Amniotic epithelial cell (primary cell): ENCODE data around the gene BSND.

Source experiments
- DNase-seq: peaks from one replicate; pipeline ENCODE4 v3.0.0-alpha.2; 2010; ENCODE audit warnings: low read depth

The BSND gene

DNA sequence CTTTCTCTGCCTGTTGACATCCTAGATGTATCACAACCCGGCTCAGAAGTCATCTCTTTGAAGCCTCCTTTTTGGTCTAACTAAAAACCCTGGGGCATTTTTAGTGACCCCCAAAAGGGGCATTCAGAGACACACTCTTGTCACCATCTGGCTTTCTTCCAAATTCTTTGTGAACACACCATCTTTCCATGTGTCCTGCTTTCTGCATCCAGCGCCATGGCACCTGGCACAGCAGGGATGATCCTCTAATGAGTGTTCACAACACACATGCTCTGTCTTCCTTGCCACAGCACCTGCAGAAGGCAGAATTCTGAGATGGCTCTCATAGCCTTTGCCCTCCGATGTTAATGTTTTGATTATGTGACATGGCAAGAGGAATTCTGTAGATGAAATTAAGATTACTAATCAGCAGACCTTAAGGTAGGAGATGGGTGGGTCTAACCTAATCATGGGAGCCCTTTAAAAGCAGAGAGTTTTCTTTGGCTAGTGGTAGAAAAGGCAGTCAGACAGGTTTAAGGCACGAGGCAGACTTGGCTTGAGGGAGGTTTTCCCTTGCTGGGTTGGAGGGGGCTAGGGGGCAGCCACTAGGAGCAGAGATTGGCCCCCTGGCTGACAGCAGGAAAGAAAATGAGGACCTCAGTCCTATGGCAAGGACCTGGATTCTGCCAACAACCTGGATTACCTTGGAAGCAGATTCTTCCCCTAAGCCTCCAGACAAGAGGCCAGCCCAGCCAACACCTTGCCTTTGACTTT lies 23.2 kb upstream of the BSND start:
- DNase-seq = no peak

GRCh38 chr1:54976747-54977146 lies 22.0 kb upstream of the BSND start:
- DNase-seq = no peak

- no peak for DNase-seq
Measured at GRCh38 chr1:54977533-54978297, 21.0 kb upstream of the BSND start.

DNA sequence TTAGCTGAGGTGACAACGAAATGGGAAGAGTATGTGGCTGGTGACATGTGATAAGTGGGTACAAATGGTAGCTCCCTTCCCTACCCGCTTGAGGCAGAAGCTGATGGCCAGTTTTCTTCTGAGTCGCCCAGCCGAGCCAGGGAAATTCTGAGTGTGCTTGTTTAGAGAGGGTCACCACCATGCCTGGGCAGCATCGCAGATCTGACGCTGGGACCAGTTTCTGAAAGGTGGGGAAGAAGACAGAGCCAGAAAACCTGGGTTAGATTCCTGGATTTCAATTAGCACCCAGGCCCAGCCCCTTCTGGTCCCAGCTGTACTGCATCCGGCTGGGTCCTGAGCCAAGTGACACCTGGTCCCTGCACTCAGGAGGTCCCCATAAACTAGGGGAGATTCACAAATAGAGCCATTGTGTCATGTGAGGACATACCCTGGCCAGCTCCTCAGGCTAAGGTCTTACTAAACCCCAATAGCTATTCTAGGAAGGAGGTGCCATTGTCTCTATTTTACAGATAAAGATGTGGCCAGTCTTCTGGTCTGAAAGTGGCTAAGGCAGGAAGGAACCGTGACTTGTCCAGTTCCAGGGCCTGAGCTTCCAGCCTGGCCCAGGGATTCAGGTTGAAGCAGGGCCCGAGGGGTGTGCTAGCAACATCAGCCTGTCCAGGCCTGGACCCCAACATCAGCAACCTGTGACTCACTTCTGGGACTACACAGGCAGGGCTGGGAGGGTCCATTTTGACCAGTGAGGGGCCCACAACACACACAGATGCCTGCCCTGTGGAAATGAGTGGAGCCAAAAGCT lies 20.0 kb upstream of the BSND start:
- DNase-seq = no peak

DNA sequence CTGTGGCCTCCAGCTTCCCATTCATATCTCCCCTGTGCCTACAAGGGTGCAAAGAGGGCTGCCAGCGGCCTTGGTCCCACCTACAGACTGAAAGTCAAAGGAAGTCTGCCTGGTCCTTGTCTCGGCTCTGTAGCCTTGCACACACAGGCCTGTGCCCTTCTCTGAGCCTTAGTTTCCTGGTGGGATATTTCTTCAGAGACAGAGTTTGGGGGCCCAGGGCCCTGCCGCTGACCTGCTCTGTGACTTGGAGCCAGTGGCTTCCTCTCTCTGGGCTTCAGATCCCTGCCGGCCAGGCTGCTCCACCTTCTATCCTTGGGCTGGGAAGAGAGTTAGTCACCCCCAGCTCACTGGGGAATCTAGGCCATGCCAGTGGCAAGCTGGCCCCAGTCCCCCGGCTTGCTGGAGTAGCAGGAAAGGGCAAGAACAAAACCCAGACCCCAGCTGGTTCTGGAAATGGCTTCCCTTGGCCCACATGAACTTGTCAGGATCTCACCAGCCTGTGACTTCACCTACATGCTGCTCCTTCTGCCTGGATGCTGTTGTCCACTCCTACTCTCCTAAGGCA lies 19.3 kb upstream of the BSND start:
- DNase-seq = no peak

DNA sequence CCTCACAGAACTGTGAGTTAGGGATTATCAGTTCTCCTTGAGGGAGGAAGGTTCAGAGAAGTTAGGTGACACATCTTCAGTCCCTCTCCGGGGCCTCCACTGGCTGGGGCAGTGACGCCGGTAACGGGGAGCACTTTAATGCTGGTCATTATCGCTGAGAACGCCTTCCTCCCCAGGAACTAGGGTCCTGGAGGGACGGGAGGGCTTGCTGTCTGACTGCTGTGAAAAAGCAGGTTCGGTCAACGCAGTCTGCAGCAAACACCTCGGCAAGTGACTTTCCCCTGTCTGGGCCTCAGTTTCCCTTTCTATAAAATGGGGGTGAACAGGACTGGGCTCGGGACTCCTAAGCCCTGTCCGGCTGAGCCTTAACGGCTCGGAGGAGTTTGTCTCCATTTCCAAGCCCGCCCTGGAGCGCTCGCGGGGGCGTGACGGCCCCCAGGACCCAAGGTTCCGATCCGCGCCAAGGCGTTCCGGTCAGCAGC lies 18.6 kb upstream of the BSND start:
- no peak for DNase-seq

DNA sequence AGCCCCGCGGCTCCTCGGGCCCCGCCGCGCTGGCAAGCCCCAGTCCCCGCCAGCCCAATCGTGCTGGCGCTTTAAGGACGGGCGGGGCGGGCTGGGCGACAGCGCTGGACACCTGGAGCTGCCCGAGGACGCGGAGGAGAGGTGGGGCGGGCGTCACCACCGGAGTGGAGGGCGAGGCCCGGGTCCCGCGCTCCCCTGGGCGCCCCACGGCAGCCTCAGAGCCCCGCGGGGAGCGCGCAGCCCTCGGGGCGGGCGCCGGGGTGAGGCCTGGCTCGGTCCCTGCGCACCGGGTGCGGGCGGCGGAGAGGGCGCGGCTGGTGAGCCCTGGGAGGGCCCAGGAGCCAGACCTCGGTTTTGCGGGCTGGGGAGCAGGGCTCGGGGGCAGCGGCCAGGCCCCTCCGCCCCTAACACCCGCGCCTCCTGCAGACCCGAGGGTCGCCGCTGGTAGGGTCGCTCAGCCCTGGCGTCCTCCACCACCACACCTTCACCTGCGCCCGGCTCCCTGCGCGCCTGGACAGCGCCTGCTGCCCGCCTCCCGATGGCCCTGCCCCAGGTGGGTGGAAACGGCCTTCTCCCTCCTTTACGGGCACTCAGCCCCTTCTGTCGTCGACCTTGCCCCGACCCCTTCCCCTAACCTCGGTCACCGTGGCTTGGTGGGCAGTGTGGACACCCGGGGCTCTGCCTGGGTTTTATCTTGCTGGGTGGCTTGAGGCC lies 18.0 kb upstream of the BSND start, which contains the start of gene TMEM61:
Gene TMEM61 (plus strand): TSS at position 101 of the 714 bp plus-strand sequence. CDS start 438 bp downstream, at position 539.
- DNase-seq = no peak

GRCh38 chr1:54981466-54981865 lies 17.3 kb upstream of the BSND start:
- DNase-seq = no peak

DNA sequence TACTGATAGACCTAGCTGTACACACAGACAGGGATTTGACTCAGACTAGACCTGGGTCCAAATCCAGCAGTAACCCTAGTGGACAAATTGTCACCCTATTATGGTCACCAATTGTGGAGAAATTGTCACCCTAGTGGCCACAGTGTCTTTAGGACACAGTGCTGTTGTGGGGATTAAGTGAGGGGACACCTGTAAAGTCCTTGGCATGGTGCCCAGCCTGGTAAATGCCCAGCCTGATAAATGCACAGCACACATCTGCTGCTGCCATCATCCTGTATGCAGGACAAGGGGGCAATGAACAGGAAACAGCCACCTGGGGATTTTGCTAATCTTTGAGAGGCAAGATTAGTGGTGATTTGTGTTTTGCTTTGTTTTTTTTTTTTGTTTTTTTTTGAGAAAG lies 16.0 kb upstream of the BSND start:
- DNase-seq = no peak

DNA sequence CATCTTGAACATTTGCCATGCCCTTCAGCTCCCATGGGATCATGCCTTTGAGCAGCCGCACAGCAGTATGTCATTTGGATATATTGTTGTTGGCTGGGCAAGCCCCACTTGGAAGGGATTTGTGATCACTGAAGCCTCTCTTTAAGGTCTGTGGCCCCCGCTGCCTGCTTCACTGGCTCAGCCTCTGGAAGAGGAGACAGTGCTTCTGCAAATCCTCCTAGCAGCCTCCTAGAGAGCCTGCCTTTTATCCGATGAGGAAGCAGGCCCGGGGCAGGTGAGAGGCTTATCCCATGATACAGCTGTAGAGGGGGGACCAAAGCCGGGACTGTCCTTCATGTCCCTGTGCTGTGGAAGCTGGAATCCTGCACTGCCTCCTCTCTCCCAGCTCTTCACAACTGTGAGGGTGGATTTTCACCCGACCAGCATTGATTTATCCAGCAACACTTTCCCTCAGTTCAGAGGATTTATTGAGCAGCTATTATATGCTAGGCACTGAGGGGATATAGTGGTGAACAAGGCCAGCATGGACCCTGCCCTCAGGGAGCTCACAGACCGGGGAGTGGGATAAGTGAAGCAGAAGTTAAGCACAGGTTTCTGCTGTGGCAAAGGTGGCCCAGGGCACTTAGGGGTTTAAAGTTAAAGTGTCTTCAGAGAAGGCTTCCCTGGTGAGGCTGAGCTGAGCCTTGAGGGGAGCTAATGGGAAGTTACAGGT lies 14.4 kb upstream of the BSND start:
- no peak for DNase-seq

GRCh38 chr1:54985556-54985955 lies 13.2 kb upstream of the BSND start:
- no peak for DNase-seq

DNA sequence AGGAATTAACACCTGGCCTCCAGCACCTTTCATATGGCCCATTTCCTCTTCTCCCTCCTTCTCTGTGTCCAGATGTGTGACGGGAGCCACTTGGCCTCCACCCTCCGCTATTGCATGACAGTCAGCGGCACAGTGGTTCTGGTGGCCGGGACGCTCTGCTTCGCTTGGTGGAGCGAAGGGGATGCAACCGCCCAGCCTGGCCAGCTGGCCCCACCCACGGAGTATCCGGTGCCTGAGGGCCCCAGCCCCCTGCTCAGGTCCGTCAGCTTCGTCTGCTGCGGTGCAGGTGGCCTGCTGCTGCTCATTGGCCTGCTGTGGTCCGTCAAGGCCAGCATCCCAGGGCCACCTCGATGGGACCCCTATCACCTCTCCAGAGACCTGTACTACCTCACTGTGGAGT lies 12.7 kb upstream of the BSND start:
- DNase-seq = no peak

DNA sequence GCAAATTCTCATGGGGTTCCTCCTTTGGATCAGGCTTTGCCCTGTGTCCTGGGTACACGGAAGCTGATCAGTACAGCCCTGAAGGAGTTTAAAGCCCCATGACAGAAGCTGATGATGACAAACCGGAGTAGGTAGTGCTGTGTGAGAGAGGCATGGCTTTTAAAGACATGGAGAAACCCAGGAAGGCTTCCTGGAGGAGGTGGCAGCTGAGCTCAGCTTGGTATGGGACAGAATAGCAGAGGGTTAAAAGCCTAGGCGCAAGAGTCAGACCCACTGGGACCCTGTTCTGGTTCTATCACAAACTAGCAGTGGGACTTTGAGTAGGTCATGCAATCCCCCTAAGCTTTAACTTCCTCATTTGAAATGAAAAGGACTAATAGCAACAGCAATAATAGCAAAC lies 12.2 kb upstream of the BSND start:
- DNase-seq = no peak

GRCh38 chr1:54987427-54987826 lies 11.3 kb upstream of the BSND start:
- no peak for DNase-seq

GRCh38 chr1:54987919-54988705 lies 10.6 kb upstream of the BSND start:
- DNase-seq = peak; percentile 46

- no peak for DNase-seq
Measured at GRCh38 chr1:54988975-54989374, 9.8 kb upstream of the BSND start.

DNA sequence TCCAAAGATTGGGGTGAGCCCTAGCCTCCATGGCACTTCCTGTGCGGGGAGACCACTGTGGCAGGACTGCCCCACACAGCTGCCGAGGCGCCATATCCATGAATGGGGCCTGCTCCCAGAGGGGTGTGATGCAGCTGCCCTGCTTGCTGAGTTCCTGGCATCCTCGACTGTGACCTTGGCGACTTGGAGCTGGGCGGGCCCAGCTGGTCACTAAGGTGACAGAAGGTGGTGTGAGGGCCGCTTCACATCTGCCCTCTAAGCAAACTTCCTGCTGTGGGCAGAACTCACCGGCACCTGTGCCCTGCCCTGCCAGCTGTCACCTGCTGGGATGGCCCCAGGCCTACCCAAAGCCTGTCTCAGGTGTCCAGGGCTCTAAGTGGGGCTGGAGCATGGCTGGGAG lies 9.3 kb upstream of the BSND start:
- no peak for DNase-seq

GRCh38 chr1:54989968-54990810 lies 8.5 kb upstream of the BSND start:
- peak; percentile 43 for DNase-seq

DNA sequence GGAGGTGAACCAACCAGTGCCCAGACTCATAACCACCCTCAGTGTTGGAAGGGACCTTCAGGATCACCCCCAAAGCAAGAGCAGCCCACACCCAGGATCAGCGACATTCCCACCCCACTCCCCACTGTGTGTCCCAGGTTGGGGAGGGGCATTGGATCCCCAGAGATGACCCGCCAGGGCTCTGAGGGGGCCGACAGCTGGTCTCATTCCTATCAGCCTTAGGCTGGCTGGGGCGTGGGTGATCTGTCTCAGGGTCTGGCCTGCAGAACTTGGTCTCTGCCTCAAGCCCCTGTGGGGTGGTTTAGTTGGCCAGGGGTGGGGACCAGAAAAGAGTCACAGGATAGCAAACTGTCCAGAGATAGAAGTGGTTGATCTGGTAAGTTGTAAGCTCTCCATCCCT lies 7.8 kb upstream of the BSND start:
- DNase-seq = no peak
